Measurements from ENCODE around the gene SORCS1.

Gene SORCS1

GRCh38 chr10:107163881-107164861 is at the start of gene SORCS1:
Gene SORCS1 (minus strand): TSS chr10:107164706.
- no peak for DNase-seq

- DNase-seq = no peak
These were observed 49.8 kb upstream of the SORCS1 start for GRCh38 chr10:107214261-107214660.

GRCh38 chr10:107213861-107214260 is 49.4 kb upstream of the SORCS1 start:
- no peak for DNase-seq

- DNase-seq = no peak
These were observed 42.3 kb upstream of the SORCS1 start for GRCh38 chr10:107206833-107207232.

GRCh38 chr10:107169516-107169915 is 5.0 kb upstream of the SORCS1 start:
- no peak for DNase-seq

- no peak for DNase-seq
These were observed 4.2 kb upstream of the SORCS1 start for GRCh38 chr10:107168738-107169137.

GRCh38 chr10:107166403-107166802 is 1.9 kb upstream of the SORCS1 start:
- no peak for DNase-seq

- DNase-seq = no peak
These were observed 486 bp upstream of the SORCS1 start for GRCh38 chr10:107164992-107165391.

GRCh38 chr10:107163076-107163855 is 1.2 kb downstream of the SORCS1 start:
- no peak for DNase-seq

- DNase-seq = no peak
These were observed 3.6 kb downstream of the SORCS1 start for GRCh38 chr10:107160866-107161265.

GRCh38 chr10:107159871-107160270 is 4.6 kb downstream of the SORCS1 start:
- DNase-seq = no peak

- no peak for DNase-seq
These were observed 7.4 kb downstream of the SORCS1 start for GRCh38 chr10:107157071-107157470.

- DNase-seq = no peak
These were observed 12.4 kb downstream of the SORCS1 start for GRCh38 chr10:107152087-107152486.

- DNase-seq = no peak
These were observed 15.6 kb downstream of the SORCS1 start for GRCh38 chr10:107148906-107149305.

- no peak for DNase-seq
These were observed 20.0 kb downstream of the SORCS1 start for GRCh38 chr10:107144490-107144889.

GRCh38 chr10:107141524-107142061 is 22.9 kb downstream of the SORCS1 start:
- DNase-seq = no peak

GRCh38 chr10:107139237-107139636 is 25.3 kb downstream of the SORCS1 start:
- DNase-seq = no peak

- no peak for DNase-seq
These were observed 30.9 kb downstream of the SORCS1 start for GRCh38 chr10:107133656-107134055.

- no peak for DNase-seq
These were observed 35.5 kb downstream of the SORCS1 start for GRCh38 chr10:107129000-107129399.

- no peak for DNase-seq
These were observed 37.9 kb downstream of the SORCS1 start for GRCh38 chr10:107126512-107127065.

- DNase-seq = no peak
These were observed 41.8 kb downstream of the SORCS1 start for GRCh38 chr10:107122703-107123102.

GRCh38 chr10:107118866-107119265 is 45.6 kb downstream of the SORCS1 start:
- no peak for DNase-seq

GRCh38 chr10:107104026-107104652 is 60.4 kb downstream of the SORCS1 start:
- no peak for DNase-seq

All from CD4-positive, alpha-beta T cell treated with Interleukin-17A for 4 hours (primary cell).